Endothelial cell of umbilical vein (primary cell): ENCODE data around the gene MFRP. TPM values are rescaled to one million over a fixed set of nuclear protein-coding genes. Genes with fewer than 3 reads are reported as not detected.
A peak's percentile ranks its signal among the peaks of the same experiment; 100 is the strongest.

Source experiments
- BruUV-seq: library from RNA; stranded (reverse); fragments of 400-500 nt; replicated peaks from 2 replicates; lab custom pipeline; 2021; lab: Mats Ljungman, UMichigan
- CTCF ChIA-PET: fragments of 300-600, 350-600 bp; sonication (Branson Sonifier 250); formaldehyde crosslinking; loops from one replicate; lab custom pipeline; 2021; ENCODE audit warnings: antibody characterized with exemption, inconsistent platforms; lab: Charles Lee
- POLR2A ChIA-PET: fragments of 300-600, 350-600 bp; sonication (Branson Sonifier 250); formaldehyde crosslinking; loops from one replicate; lab custom pipeline; 2021; ENCODE audit warnings: antibody characterized with exemption, inconsistent platforms; lab: Charles Lee
- DNase-seq: peaks from one replicate; pipeline ENCODE4 v3.0.0-alpha.2; 2011; ENCODE audit warnings: low read depth, low spot score
- FAIRE-seq: peaks from 2 replicates; lab custom pipeline; 2011; peaks lifted over from hg19 to GRCh38; lab: Jason Lieb, UNC
- H2AFZ ChIP-seq: 2 replicates; pipeline ENCODE4 v1.6.0; 2012; ENCODE audit warnings: low read depth, low read length, control low read depth, inconsistent platforms
- H3K27ac ChIP-seq: 2 replicates; pipeline ENCODE4 v1.5.1; 2011; ENCODE audit warnings: low read depth, mild to moderate bottlenecking, control low read depth, low read length, moderate library complexity; ENCODE audit not compliant: insufficient read depth
- H3K27me3 ChIP-seq, 2 experiments: 2 replicates each; pipeline versions ENCODE4 v1.6.0 to v1.6.1; 2011; ENCODE audit warnings: low read length in 2 of 2, mixed read lengths in 1 of 2; ENCODE audit not compliant: control insufficient read depth in 2 of 2, insufficient read depth in 2 of 2
- H3K36me3 ChIP-seq, 2 experiments: 2 replicates in 1 of 2; 3 replicates in 1 of 2; pipeline ENCODE4 v1.5.1; 2011; ENCODE audit warnings: low read length in 2 of 2, mild to moderate bottlenecking in 1 of 2, moderate library complexity in 1 of 2; ENCODE audit not compliant: control insufficient read depth in 2 of 2, insufficient read depth in 2 of 2; ENCODE audit errors: extremely low read depth in 1 of 2
- H3K4me1 ChIP-seq: 3 replicates; pipeline ENCODE4 v1.5.1; 2011; ENCODE audit warnings: mild to moderate bottlenecking, low read length; ENCODE audit not compliant: control insufficient read depth, insufficient read depth; ENCODE audit errors: extremely low read depth
- H3K4me2 ChIP-seq: 2 replicates; pipeline ENCODE4 v1.6.1; 2011; ENCODE audit warnings: low read length, control low read depth, mixed read lengths; ENCODE audit not compliant: insufficient read depth
- H3K4me3 ChIP-seq, 3 experiments: fragments of 200-600 bp in 1 of 3; sonication (generic), shearing (Covaris generic) in 1 of 3; replicated peaks in 1 of 3; 2 replicates each; pipeline ENCODE4 v1.5.1; 2011 to 2016; ENCODE audit warnings: control low read depth in 3 of 3, low read length in 3 of 3, mild to moderate bottlenecking in 2 of 3, inconsistent platforms in 1 of 3, low read depth in 1 of 3, moderate library complexity in 1 of 3; ENCODE audit not compliant: insufficient read depth in 1 of 3
- H3K79me2 ChIP-seq: 2 replicates; pipeline ENCODE4 v1.6.0; 2012; ENCODE audit warnings: low read length, inconsistent platforms; ENCODE audit not compliant: control insufficient read depth, insufficient read depth
- H3K9ac ChIP-seq: replicated peaks from 2 replicates; pipeline ENCODE3; 2011; ENCODE audit warnings: low read length, control low read depth; ENCODE audit not compliant: insufficient read depth; ENCODE audit errors: extremely low read depth
- H3K9me1 ChIP-seq: replicated peaks from 3 replicates; pipeline ENCODE4 v1.6.0; 2011; ENCODE audit warnings: mild to moderate bottlenecking, low read length; ENCODE audit not compliant: control insufficient read depth, insufficient read depth; ENCODE audit errors: extremely low read depth
- H3K9me3 ChIP-seq: replicated peaks from 2 replicates; pipeline ENCODE4 v1.5.1; 2012; ENCODE audit warnings: low read length, inconsistent platforms; ENCODE audit not compliant: control insufficient read depth, insufficient read depth
- H4K20me1 ChIP-seq: replicated peaks from 2 replicates; pipeline ENCODE3; 2011; ENCODE audit warnings: mild to moderate bottlenecking, low read length; ENCODE audit not compliant: control insufficient read depth, insufficient read depth; ENCODE audit errors: extremely low read depth
- EZH2 ChIP-seq: IDR thresholded peaks from 2 replicates; pipeline ENCODE4 v1.6.1; 2012; ENCODE audit warnings: borderline replicate concordance, low read depth, mild to moderate bottlenecking, moderate library complexity, low read length, inconsistent platforms; ENCODE audit not compliant: severe bottlenecking
- FOS ChIP-seq: IDR thresholded peaks from 2 replicates; pipeline ENCODE4 v1.6.1; 2011; ENCODE audit warnings: mild to moderate bottlenecking, low read length, moderate library complexity, borderline replicate concordance; ENCODE audit not compliant: insufficient read depth
- GATA2 ChIP-seq: IDR thresholded peaks from 2 replicates; pipeline ENCODE4 v1.7.0; 2011; ENCODE audit warnings: low read depth, mild to moderate bottlenecking, moderate library complexity, mixed read lengths, low read length; ENCODE audit not compliant: insufficient read length, insufficient read depth
- JUN ChIP-seq: IDR thresholded peaks from 2 replicates; pipeline ENCODE4 v1.6.1; 2011; ENCODE audit warnings: borderline replicate concordance, low read depth; ENCODE audit not compliant: insufficient read length, insufficient read depth
- MYC ChIP-seq: IDR thresholded peaks from one replicate; pipeline ENCODE4 v1.6.1; 2011; ENCODE audit warnings: mild to moderate bottlenecking, low read depth, low read length
- POLR2A ChIP-seq: IDR thresholded peaks from 2 replicates; pipeline ENCODE4 v1.6.1; 2012; ENCODE audit warnings: low read depth, mild to moderate bottlenecking, control low read depth, low read length
- POLR2AphosphoS5 ChIP-seq: IDR thresholded peaks from 2 replicates; pipeline ENCODE4 v1.6.1; 2012; ENCODE audit warnings: low read depth, mild to moderate bottlenecking, control low read depth, low read length, moderate library complexity; ENCODE audit not compliant: insufficient read depth
- dilution Hi-C: fragments of 300-500 bp; cut with MboI; formaldehyde crosslinking; loops from one replicate; pipeline ENCODE4 v1.15.0; 2019; ENCODE audit warnings: low sequenced_read_pairs; ENCODE audit not compliant: extremely low pct_ligation_motif_present
- intact Hi-C: fragments of 100-400 bp; cut with micrococcal nuclease; formaldehyde crosslinking; loops from one replicate; pipeline ENCODE4 v1.10.0; 2022
- polyA plus RNA-seq, 4 experiments: library from polyadenylated mRNA; depleted of rRNA in 3 of 4; stranded (reverse) in 3 of 4; unstranded in 1 of 4; fragments of >200 nt; gene quantifications; 2 replicates each; pipeline versions ENCODE4 v1.2.1 to v1.2.3, GENCODE V29; 2011 to 2012; ENCODE audit warnings: missing spikeins in 1 of 4
- total RNA-seq: library from RNA; stranded (reverse); gene quantifications from 2 replicates; pipeline ENCODE4 v1.2.3, GENCODE V29; 2021
- TF ChIP-seq, protein P1 (sequence below), 2 donors: IDR thresholded peaks; 1 replicate in 1 of 2; 2 replicates in 1 of 2; pipeline ENCODE4 v1.5.1; 2011; ENCODE audit warnings: low read length in 2 of 2, mild to moderate bottlenecking in 2 of 2, moderate library complexity in 2 of 2, control low read depth in 1 of 2, inconsistent platforms in 1 of 2, low read depth in 1 of 2; ENCODE audit not compliant: insufficient read depth in 1 of 2; ENCODE audit errors: extremely low read depth in 1 of 2
- TF ChIP-seq, protein P2 (sequence below): IDR thresholded peaks from 2 replicates; pipeline ENCODE4 v1.6.1; 2011; ENCODE audit not compliant: insufficient read depth, insufficient read length

The MFRP gene
- total and polyA plus RNA-seq, 2 donors (not counting 3 experiments of a cell fraction or from before 2014, with no cell fraction given) = 0.08 TPM; not detected in 1

DNA sequence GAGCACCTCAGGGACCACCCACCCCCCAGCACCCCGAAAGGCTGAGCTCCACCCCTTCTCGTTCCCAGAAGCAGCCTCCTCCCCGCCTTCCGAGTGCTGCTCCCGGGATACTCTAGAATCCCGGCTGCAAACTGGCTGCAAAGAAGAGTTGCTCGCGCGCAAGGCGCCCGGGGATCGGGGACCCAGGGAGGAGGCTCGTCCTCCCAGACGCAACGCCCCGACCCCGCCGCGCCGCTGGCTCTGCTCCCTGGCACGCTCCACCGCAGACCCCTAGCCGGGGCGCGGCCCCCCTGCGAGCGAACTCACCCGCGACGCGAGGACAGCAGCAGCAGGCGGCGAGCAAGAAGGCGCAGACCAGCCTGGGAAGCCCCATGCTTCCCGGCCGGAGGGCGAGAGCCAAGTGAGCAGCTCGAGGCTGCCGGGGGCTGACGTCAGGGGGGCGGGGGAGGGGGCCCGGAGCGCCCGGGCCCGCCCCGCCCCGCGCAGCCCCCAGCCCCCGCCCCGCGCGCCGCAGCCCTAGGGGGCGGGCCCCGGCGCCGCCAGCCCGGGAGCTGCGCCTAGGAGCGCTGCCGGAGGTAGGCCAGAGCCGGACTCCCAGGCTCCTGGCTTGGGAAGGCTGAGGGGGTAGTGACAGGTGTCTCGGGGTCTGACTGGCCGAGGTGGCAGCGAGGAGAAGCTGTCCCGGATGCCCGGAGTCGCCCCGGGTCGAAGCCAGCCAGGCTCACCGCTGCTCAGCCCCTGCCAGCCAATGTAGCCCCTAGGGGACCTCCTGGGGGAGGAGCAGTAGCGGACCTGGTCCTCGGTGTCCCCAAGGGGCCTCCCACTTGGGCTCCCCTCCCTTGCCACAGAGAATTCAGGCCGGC lies 29.5 kb downstream of the MFRP start, which contains the start of gene MCAM:
Gene MCAM (minus strand): TSS at position 402 of the 863 bp plus-strand sequence. CDS start 29 bp downstream, at position 373.
- dilution Hi-C loops (no loop called here), intact Hi-C loops (loop anchor here (5.0 kb wide), 2 partner anchors 250 to 405 kb away; partner anchors contain the start of gene VPS11)
- Histone ChIP-seq H3K4me3 (peak within 1 kb of the TSS; percentile 87 to 93 (median 89)), H3K36me3 (peaks cover 9 to 25% of the 10 kb centered on the region in 2 experiments), H3K4me1 (peaks cover 58% of the 10 kb centered on the region), H3K4me2 (peak within 1 kb of the TSS; percentile 62), H3K79me2 (peaks cover 55% of the 10 kb centered on the region), H3K27ac (peak within 1 kb of the TSS; percentile 93), H4K20me1 (no peaks in the 10 kb centered on the region), H3K9me3 (no peaks in the 10 kb centered on the region), H3K9me1 (no peaks in the 10 kb centered on the region), H2AFZ (peak within 1 kb of the TSS; percentile 31), H3K27me3 (no peaks in the 10 kb centered on the region), H3K9ac (peak within 1 kb of the TSS; percentile 81)
- peak; percentile 73 for FAIRE-seq
- ChIA-PET CTCF (interaction anchor here (3.3 to 15.9 kb wide), 3 partner anchors 10 to 111 kb away, joined by 17 to 301 read pairs (median 136); partner anchors contain the start of genes C1QTNF5 and CBL), POLR2A (interaction anchor here (1.2 to 2.6 kb wide), 6 partner anchors 9 to 222 kb away, joined by 3 to 18 read pairs (median 5); partner anchors contain the start of gene DPAGT1)
- peak; percentile 65 for DNase-seq
- TF ChIP-seq JUN (no peak), POLR2A (peak; percentile 95), MYC (no peak), EZH2 (no peak), GATA2 (no peak), POLR2AphosphoS5 (peak; percentile 96), FOS (no peak)
- TF ChIP-seq, protein P1, sequence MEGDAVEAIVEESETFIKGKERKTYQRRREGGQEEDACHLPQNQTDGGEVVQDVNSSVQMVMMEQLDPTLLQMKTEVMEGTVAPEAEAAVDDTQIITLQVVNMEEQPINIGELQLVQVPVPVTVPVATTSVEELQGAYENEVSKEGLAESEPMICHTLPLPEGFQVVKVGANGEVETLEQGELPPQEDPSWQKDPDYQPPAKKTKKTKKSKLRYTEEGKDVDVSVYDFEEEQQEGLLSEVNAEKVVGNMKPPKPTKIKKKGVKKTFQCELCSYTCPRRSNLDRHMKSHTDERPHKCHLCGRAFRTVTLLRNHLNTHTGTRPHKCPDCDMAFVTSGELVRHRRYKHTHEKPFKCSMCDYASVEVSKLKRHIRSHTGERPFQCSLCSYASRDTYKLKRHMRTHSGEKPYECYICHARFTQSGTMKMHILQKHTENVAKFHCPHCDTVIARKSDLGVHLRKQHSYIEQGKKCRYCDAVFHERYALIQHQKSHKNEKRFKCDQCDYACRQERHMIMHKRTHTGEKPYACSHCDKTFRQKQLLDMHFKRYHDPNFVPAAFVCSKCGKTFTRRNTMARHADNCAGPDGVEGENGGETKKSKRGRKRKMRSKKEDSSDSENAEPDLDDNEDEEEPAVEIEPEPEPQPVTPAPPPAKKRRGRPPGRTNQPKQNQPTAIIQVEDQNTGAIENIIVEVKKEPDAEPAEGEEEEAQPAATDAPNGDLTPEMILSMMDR (IDR thresholded peaks at IDR 0.05; ENCODE audit: extremely low read depth in 1 of 2, insufficient read depth in 1 of 2, low read depth in 1 of 2, low read length in 2 of 2) = no peak
- TF ChIP-seq, protein P2, sequence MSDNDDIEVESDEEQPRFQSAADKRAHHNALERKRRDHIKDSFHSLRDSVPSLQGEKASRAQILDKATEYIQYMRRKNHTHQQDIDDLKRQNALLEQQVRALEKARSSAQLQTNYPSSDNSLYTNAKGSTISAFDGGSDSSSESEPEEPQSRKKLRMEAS = no peak
- TSS peak; percentile 6 for BruUV-seq
